Neural crest cell (in vitro differentiated cells): ENCODE measurements around the gene CCDC85A. TPM values are rescaled to one million over a fixed set of nuclear protein-coding genes. Genes with fewer than 3 reads are reported as not detected.

Source experiments
- DNase-seq: peaks from one replicate; pipeline ENCODE4 v3.0.0; 2021; ENCODE audit warnings: low read depth, mixed read lengths, low spot score
- H3K27ac Mint-ChIP-seq: one replicate; pipeline ENCODE4 v1.8.0; 2021; ENCODE audit warnings: mild to moderate bottlenecking, mixed read lengths; ENCODE audit not compliant: unreplicated experiment
- H3K27me3 Mint-ChIP-seq: 2 replicates; pipeline ENCODE4 v1.8.0; 2021; ENCODE audit warnings: low read depth, mild to moderate bottlenecking, mixed read lengths
- H3K36me3 Mint-ChIP-seq: 2 replicates; pipeline ENCODE4 v1.8.0; 2021; ENCODE audit warnings: low read depth, mild to moderate bottlenecking, mixed read lengths
- H3K4me1 Mint-ChIP-seq: 2 replicates; pipeline ENCODE4 v1.8.0; 2021; ENCODE audit warnings: mixed read lengths
- H3K4me3 Mint-ChIP-seq: one replicate; pipeline ENCODE4 v1.8.0; 2021; ENCODE audit warnings: mild to moderate bottlenecking, mixed read lengths
- H3K9me3 Mint-ChIP-seq: 2 replicates; pipeline ENCODE4 v1.8.0; 2021; ENCODE audit warnings: mixed read lengths
- total RNA-seq: library from RNA; stranded (reverse); gene quantifications from 2 replicates; pipeline ENCODE4 v1.2.1, GENCODE V29; 2021
- TF ChIP-seq, protein P1 (sequence below): fragments of 200-600 bp; sonication (generic); conservative IDR thresholded peaks from 2 replicates; pipeline ENCODE4 v1.5.0; 2021; ENCODE audit warnings: antibody characterized with exemption, mild to moderate bottlenecking

The CCDC85A gene
- total RNA-seq, 1 donor from 2014 or later = 0.19 TPM

DNA sequence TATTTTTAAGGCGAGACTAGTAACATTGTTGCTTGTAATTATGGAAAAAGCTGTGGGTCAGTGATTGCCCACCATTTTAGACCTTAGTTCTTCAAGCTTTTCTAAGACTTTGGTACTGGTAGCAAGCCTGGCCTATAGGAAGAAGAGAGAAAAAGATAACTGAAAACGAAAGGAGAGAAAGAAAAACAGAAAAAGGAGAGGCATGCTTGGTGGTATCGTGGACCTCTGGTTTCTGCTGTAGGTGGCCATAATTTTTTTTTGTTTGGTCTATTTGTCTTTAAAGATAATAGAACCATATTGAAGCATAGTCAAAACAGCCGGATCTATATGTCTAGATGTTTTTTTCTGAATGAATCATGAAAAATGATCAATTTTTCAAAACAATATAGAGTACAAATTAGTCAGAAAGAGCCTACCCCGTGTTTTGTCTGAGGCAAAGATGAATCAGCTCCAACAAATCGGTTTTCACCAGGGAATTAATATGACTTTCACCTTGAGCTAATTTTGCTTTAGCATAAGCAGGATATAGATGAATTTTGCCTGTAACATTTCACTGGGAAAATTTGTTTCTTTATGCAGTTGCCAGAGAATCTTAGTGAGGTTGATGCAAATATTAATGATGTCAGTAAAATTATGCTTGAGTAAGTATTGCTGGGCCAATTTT is 45.7 kb downstream of the CCDC85A start:
- H3K36me3 Mint-ChIP-seq = no peaks in the 10 kb centered on the region
- peaks cover 11% of the 10 kb centered on the region for H3K27me3 Mint-ChIP-seq
- H3K9me3 Mint-ChIP-seq = no peaks in the 10 kb centered on the region
- DNase-seq = no peak
- H3K27ac Mint-ChIP-seq = no peak overlapping the region
- no peaks in the 10 kb centered on the region for H3K4me1 Mint-ChIP-seq
- TF ChIP-seq, protein P1, sequence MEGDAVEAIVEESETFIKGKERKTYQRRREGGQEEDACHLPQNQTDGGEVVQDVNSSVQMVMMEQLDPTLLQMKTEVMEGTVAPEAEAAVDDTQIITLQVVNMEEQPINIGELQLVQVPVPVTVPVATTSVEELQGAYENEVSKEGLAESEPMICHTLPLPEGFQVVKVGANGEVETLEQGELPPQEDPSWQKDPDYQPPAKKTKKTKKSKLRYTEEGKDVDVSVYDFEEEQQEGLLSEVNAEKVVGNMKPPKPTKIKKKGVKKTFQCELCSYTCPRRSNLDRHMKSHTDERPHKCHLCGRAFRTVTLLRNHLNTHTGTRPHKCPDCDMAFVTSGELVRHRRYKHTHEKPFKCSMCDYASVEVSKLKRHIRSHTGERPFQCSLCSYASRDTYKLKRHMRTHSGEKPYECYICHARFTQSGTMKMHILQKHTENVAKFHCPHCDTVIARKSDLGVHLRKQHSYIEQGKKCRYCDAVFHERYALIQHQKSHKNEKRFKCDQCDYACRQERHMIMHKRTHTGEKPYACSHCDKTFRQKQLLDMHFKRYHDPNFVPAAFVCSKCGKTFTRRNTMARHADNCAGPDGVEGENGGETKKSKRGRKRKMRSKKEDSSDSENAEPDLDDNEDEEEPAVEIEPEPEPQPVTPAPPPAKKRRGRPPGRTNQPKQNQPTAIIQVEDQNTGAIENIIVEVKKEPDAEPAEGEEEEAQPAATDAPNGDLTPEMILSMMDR = no peak
- no peak overlapping the region for H3K4me3 Mint-ChIP-seq

DNA sequence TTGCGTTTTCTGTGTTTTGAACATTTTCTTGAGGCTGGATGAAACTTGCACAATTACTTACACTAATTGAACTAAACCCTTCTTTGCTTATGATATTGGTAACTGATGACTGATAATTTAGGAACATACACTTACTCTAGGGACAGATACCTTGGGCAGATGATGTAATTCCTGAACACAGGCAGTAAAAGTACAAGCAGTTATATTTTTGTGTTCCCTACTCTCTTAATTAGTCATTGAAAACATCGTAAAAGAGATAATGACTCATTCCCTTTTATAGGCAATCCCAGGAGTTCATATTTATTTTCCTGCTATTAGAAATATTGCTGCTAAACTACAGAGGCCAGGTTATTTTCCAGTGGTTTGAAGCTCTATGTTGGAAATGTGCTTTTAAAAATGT is 46.4 kb downstream of the CCDC85A start:
- no peak overlapping the region for H3K4me3 Mint-ChIP-seq
- TF ChIP-seq, protein P1 = no peak
- no peaks in the 10 kb centered on the region for H3K4me1 Mint-ChIP-seq
- no peak overlapping the region for H3K27ac Mint-ChIP-seq
- no peak for DNase-seq
- no peaks in the 10 kb centered on the region for H3K36me3 Mint-ChIP-seq
- no peaks in the 10 kb centered on the region for H3K9me3 Mint-ChIP-seq
- peaks cover 12% of the 10 kb centered on the region for H3K27me3 Mint-ChIP-seq

DNA sequence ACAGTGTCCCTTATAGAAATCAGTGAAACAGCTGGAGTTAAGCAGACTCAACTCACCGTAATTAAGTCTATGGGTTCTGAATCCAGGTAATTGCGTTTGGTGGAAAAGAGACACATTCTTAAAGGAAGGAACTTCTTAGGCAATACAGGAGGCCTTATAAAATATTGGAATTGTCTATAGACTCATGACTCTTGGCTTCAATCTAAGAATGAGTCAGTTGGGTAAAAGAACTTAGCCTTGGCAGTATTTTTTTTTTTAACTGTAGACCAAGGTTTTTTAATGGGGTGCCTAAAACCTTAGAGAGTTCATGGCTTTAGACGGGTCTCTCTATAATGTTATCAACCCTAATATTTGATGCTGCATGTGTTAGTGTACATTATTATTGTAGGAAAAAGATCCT is 47.6 kb downstream of the CCDC85A start:
- Mint-ChIP-seq H3K36me3 (no peaks in the 10 kb centered on the region), H3K4me3 (no peak overlapping the region), H3K9me3 (no peaks in the 10 kb centered on the region), H3K4me1 (no peaks in the 10 kb centered on the region), H3K27ac (no peak overlapping the region), H3K27me3 (peaks cover 12% of the 10 kb centered on the region)
- TF ChIP-seq, protein P1 = no peak
- DNase-seq = no peak

DNA sequence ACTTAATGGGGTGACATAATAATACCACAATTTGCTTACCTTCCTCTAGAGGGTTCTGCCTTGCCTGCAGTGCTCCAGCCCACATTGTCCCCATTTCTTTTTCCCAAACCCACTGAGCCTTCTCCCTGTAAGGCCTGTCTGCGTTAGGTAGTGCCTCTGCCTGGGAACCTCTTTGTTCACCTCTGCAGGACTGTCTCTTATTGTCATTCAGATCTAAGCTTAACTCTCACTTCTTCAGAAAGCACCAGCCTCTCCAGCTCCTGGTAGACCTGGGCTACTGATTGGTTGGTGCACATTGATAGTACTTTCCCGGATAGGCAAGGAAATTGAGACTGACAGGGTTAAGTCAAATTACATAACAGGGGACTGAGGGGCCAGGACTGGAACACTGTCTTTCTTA is 49.1 kb downstream of the CCDC85A start:
- H3K27ac Mint-ChIP-seq = no peak overlapping the region
- H3K4me1 Mint-ChIP-seq = no peaks in the 10 kb centered on the region
- H3K27me3 Mint-ChIP-seq = peaks cover 9% of the 10 kb centered on the region
- H3K4me3 Mint-ChIP-seq = no peak overlapping the region
- no peaks in the 10 kb centered on the region for H3K36me3 Mint-ChIP-seq
- no peak for DNase-seq
- H3K9me3 Mint-ChIP-seq = no peaks in the 10 kb centered on the region
- TF ChIP-seq, protein P1 = no peak

DNA sequence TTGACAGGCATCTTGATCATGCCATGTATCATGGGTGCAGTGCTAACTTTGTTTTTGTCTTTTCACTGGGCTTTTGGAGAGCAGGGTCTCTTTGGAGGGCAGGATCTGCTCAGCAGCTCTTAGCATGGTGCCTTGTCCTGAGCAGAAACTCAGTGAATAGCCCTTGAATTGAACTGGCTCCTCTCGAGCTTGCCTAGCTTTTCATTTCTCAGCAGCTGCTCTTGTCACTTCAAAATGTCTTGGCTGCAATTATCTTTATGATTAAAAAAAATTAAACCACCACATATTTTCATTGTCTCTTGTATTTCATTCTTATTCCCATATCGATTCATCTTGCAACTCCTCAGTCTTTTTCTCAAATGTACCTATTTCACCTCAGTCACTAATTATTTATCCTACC is 50.5 kb downstream of the CCDC85A start:
- no peaks in the 10 kb centered on the region for H3K36me3 Mint-ChIP-seq
- TF ChIP-seq, protein P1 = no peak
- H3K27me3 Mint-ChIP-seq = peaks cover 9% of the 10 kb centered on the region
- H3K4me3 Mint-ChIP-seq = no peak overlapping the region
- no peak overlapping the region for H3K27ac Mint-ChIP-seq
- no peak for DNase-seq
- H3K9me3 Mint-ChIP-seq = no peaks in the 10 kb centered on the region
- H3K4me1 Mint-ChIP-seq = no peaks in the 10 kb centered on the region
